D721Med (cell line): ENCODE measurements around the gene FLT1.

ENCODE experiments used
- DNase-seq: peaks from one replicate; pipeline ENCODE4 v3.0.0; 2011; ENCODE audit warnings: low spot score; ENCODE audit not compliant: insufficient read length
- FAIRE-seq: peaks from 2 replicates; lab custom pipeline; 2011; peaks lifted over from hg19 to GRCh38; lab: Jason Lieb, UNC
- TF ChIP-seq, protein P1 (sequence below): IDR thresholded peaks from 2 replicates; pipeline ENCODE4 v1.5.1; 2012; ENCODE audit warnings: mild to moderate bottlenecking, control low read depth; ENCODE audit not compliant: insufficient read depth; ENCODE audit errors: missing control alignments

Gene FLT1

DNA sequence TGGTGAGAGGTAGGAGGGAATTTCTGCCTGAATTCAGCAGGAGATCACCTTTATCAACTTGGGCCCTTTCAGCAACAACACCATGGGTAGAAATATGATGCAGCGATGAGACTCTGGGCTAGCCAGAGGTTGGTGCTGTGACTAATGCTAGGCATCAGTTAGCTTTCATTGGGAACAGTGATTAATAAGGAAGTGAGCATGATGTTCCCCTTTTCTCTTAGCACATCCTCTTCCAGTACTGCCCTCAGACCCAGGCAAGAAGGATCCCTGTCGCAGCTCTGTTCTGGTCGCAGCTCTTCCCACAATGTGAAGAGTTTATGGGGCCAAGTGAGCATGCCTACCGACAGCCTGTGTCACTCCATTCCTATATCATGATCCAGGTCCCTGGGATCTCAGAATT lies 100.5 kb downstream of the FLT1 start:
- no peak for DNase-seq
- TF ChIP-seq, protein P1, sequence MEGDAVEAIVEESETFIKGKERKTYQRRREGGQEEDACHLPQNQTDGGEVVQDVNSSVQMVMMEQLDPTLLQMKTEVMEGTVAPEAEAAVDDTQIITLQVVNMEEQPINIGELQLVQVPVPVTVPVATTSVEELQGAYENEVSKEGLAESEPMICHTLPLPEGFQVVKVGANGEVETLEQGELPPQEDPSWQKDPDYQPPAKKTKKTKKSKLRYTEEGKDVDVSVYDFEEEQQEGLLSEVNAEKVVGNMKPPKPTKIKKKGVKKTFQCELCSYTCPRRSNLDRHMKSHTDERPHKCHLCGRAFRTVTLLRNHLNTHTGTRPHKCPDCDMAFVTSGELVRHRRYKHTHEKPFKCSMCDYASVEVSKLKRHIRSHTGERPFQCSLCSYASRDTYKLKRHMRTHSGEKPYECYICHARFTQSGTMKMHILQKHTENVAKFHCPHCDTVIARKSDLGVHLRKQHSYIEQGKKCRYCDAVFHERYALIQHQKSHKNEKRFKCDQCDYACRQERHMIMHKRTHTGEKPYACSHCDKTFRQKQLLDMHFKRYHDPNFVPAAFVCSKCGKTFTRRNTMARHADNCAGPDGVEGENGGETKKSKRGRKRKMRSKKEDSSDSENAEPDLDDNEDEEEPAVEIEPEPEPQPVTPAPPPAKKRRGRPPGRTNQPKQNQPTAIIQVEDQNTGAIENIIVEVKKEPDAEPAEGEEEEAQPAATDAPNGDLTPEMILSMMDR = no peak
- no peak for FAIRE-seq

DNA sequence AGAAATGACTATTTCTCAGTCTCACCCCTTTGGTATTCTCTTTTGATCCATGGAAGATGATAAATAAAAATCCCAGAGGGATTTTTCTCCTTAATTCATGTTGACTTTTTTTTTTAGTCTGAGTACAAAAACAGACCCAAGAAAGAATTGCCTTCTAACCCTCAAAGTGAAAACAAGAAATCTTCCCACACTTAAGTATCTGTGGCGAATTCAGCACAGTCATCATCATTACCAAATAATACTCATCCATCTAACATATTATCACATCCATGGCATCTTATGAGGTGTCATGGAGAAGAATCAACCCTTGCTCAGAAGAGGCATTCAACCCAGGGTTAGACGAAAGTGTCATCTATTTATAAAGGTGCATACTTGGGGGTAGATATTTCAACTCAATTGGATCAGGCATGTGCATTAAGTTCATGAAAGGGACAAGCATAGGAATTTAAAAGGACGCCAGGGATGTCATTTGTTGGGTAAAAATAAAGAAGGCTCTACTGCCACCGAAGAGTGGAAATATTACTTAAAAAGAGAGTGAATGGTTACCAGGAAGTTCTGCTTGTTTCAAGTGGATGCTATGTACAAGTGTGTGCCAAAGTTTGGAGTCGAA lies 101.9 kb downstream of the FLT1 start:
- TF ChIP-seq, protein P1 = no peak
- FAIRE-seq (no peak), DNase-seq (no peak)

DNA sequence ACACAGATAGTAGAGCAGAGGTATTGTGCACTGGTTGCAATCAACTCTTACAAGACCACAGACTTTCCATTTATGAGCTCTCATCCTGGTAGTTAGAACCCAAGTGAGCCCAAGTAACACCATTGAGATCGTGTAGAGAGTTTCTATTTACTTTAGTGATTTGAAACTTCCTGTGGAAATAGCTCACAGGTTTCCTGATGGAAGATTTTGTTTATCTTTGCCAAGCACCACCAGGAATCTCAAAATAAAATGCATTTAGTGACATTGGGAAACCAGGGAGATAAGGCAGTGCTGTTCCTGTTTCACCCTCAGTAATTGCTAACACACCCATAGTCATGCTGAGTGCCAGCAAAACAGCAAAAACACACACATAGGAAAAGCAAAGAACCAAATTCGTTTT lies 102.5 kb downstream of the FLT1 start:
- TF ChIP-seq, protein P1 = no peak
- DNase-seq = no peak
- FAIRE-seq = no peak

DNA sequence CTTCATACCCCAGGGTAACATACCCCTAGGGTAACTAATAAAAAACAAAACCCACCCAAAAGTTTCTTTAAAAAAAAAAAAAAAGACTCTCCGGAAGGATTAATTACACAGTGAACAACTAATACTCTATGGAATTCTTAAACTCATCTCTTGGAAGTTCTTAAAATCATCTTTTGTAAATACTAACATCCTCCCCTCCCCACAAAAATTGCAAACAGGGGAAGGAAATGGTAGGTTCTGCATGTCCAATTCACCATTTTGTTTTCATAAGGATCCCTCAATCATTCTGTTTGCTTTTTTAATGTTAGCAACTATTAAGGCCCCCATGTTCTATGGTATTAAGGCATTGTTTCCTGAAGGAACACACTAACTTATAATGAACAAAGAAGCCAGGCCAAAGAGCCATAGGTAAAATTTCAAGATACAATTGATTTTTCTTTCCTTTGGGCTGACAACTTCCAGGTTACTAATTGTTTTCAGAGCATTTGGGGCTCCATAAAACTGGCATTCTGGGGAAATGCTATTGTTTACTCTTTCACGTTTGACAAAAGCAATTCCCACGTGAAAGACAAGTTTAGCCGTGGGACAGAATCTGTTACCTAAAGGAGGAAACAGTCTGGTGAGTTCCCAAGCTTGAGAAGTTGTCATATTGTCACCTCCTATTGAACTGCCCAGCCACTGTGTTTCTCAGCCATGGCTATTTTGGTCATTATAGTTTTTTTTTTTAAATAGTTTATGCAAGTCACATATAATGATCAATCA lies 107.0 kb downstream of the FLT1 start:
- TF ChIP-seq, protein P1 = no peak
- no peak for DNase-seq
- no peak for FAIRE-seq

DNA sequence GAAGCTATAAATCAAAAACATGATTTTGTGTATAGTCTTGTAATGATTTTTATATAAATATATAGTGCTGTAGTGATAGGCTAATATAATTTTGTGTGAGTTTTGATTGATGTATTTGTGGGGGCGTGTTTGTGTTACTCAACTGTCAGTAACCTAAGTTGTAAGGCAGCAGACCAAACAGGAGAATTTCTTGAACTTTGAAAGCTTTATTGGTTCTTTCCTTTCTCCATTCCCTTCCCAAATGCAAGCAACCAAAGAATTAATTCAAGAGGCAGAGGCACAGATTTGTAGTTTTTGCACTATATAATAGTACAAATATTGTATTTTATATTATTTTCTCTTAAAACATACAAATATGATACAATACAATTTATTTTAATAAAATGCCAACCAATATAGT lies 109.6 kb downstream of the FLT1 start:
- TF ChIP-seq, protein P1 = no peak
- FAIRE-seq = no peak
- DNase-seq = no peak

DNA sequence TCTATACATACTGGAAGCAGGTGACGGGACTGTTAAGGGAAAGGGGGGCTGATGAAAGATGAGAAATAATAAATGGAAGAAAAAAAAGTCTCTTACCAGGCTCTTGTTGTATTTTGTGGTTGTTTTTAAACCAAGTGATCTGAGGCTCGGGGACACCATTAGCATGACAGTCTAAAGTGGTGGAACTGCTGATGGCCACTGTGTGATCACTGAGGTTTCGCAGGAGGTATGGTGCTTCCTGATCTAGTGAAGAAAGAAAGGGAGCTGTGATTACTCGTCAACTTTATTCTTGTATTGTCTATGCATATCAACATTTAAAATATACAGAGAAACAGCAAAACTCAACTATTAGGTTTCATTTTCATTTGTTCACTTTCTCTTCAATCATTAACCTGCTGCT lies 110.1 kb downstream of the FLT1 start:
- no peak for FAIRE-seq

More for the DNA sequence above, 110.1 kb downstream of the FLT1 start:
- no peak for DNase-seq
- TF ChIP-seq, protein P1 = no peak
